GM19043 (cell line): ENCODE measurements around the gene STON2.

Experiments used
- ATAC-seq: cut with Tn5 transposase; IDR thresholded peaks from one replicate; pipeline ENCODE4 v1.9.1; 2021; ENCODE audit warnings: low read depth; ENCODE audit not compliant: unreplicated experiment

Gene STON2

DNA sequence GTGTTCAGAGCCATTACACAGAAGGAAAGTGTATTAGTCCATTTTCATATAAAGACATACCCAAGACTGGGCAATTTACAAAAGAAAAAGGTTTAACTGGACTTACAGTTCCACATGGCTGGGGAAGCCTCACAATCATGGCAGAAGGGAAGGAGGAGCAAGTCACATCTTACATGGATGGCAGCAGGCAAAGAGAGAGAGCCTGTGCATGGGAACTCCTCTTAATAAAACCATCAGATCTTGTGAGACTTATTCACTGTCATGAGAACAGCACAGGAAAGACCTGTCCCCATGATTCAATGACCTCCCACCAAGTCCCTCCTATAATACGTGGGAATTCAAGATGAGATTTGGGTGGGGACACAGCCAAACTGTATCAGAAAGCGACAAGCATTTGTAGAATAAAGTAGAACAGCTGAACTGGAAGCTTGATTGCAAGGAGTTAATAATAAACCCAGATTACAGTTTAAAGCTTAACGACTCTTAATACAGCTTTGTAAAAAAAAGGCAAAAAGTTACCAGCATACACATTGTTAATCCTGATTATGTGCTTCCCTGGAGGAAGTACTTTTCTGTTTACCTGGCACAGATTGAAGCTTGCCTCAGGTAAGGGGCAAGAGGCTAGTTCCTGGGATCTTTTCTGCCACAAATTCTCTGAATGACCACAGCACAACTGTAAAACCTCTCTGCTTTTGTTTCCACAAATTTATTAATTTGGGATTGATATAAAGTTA, 18.1 kb upstream of the STON2 start:
- no peak for ATAC-seq

DNA sequence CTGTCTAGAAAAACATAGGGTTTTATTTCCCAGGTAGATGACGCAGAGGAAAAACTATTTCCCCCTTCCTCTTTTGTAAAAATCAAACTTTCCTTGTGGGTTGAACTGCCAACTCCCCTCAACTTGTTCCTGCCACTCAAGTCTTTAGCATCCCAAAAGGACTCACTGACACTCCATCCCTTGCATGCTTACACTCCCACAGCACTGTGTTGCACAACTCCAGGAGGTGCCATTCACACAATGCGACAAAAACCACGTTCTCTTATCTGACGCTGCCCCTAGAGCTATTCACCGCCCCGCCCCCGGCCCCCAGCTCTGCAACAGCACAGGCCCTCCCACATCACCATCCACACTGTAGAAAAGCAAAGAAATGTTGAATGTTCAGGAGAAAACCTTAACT, 16.9 kb upstream of the STON2 start:
- no peak for ATAC-seq

DNA sequence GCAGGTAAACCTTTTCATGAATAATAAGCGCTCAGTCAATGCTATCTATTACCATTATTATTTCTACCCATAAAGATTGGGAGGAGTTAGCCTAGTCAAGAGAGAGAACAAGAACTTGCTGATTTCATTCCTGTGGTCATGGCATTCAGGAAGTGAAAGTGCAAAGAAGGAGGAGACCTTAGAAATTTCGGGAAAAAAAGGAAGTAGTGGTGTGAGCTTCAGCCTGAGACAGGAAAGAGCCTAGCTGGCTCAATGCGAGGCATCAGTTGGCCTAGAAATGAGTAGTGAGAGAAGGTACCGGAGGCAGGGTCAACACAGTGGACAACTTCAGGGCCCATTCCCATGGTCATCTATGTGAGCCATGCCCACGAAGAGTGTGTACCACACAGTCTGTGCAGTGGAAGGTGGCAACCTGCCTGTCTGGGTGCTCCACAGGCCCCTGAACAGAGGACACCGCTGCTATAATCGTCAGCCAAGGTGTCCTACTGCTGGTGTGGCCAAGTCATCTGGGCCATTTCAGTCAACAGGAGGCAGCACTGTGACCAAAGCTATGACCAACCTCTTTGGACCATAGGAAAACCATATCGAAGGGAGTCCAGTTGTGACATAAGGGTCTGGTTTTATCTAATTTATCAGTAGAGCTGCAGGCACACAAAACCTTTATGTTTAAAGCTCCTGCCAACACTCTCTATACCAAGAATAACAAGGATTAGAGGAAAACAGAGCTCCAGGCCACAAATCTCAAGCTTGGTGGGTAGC, 16.2 kb upstream of the STON2 start:
- ATAC-seq = no peak

DNA sequence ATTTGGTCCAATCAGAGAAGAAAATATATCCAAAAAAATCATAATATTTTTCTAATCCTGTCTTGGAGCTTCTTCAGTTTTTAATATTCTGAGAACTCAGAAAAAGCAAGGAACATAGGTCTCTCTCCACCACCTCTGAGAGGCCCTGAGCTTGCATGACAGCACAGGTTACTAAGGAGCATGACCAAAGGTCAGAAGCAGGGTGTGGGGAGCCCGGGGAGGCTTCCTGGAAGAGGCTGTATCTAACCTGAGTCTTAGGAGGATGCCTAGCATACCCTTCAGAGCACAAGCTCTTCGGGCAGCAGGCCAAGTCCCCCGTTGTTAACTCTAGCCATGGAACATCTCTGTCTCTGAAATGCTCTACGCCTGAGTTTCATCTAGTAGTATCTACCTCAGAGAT, 15.7 kb upstream of the STON2 start:
- no peak for ATAC-seq

DNA sequence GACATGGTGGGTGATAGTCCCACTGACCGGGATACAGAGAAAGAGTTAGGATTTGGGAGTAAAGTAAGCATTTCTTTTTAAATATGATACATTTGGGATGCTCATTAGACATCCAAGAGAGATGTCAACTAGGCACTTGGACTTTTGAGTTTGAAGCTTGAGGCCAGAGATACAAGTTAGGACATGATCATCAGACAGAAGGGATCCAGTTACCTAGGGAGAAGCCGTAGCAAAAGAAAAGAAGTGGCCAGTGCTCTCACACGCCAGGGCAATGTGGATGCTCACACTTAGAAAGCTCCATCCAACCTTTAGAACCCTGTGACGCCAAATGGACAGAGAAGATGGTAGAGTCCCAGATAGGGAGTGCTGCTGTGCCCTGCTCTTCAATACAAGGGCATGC, 14.0 kb upstream of the STON2 start:
- ATAC-seq = no peak

DNA sequence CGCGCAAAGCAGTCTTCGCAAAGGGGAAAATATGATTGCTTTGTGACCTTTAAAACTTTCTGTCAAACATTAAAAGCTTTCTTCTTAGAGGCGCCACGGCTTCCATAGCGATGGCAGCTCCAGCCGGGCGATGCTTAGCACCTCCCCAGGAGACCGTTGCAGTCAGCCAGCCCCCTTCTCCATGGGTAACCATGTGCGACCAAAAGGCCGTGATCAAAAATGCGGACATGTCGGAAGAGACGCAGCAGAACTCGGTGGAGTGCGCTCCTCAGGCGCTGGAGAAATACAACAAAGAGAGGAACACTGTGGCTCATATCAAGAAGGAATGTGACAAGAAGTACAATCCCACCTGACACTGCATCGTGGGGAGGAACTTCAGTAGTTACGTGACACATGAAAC, 12.7 kb upstream of the STON2 start:
- no peak for ATAC-seq

DNA sequence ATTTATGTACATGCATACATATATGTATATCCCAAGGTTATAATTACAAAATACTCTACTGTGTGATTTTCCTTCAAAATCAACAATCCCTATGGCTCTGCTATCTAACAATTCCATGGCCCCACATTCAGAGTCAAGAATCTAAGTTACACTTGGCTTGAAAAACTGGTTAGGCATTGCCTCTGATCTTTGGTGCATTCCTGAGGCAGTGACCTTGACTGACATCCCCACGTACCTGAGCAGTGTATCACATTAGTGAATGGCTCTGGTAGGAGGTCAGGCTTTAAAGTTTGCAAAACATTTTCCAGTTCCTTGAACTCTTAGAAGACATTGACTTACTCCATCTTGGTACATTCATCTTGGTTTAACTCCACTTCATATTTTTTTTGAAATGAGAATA, 8.5 kb upstream of the STON2 start:
- ATAC-seq = no peak

DNA sequence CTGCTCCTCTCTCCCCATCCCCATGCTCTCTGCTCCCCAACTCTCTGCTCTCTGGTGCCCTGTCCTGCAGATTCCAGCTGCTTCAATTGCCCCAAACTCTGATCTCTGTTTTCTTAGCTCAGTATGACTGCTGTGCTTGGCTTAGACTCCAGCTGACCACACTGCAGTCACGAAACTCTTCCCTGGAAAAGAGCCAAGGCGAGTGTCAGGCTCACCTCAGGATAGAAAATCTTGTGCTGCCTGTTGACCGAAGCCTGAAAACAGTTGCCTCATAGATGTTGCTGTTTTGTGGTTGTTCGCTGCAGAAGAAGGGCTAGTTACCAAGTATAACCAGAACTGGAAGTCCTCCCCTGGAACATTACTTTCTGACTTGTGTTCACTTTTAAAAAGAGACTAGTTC, 6.7 kb upstream of the STON2 start:
- ATAC-seq = no peak

DNA sequence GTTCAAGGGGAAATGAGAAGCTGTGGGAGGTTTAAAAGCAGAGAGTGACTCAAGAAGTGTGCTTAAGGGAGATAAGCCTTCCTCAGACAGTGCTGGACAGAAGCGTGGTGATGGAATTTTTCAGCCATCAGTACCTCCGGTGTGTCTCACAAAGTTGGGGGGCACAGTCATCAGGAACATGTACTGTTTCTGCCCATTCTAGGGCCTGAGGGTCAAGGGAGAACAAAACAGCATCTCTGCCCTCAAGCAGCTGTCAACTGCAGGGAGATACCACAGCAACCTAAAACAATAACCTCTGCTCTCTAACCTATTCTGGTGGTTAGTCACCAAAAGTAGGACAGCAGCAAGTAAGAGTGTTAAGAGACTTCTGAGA, 2.0 kb upstream of the STON2 start:
- no peak for ATAC-seq

DNA sequence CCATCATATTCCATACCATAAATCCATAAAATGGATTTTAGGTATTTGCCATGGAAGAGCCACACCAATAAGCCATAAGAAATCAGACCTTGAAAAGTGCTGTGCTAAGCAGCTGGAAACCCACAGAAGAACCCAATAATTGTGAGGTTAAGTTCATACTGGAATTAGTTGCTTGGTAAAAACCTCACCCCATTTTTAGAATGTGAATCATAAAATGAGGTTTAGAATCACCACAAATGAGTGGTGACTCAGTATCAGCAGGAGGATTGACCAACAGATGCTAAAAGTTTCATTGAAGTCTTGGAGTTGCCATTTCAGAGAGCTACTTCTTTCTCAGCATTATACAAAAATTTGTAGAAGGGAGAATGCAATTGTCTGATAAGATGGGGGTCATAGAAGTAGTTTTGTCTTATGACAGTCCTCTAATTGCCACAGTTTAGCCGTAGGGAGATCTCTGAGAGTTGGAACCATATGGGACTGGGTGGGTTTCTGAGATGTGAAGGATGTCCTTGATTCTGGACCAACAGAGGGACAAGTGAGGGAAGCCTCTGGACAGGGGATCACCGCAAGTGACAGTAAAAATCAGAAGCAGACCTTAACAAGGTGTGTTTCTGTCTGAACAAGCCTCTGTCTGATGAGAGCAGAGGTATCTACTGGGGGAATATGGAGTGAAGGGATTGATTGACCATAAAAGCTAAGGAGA, 1.4 kb upstream of the STON2 start:
- no peak for ATAC-seq

DNA sequence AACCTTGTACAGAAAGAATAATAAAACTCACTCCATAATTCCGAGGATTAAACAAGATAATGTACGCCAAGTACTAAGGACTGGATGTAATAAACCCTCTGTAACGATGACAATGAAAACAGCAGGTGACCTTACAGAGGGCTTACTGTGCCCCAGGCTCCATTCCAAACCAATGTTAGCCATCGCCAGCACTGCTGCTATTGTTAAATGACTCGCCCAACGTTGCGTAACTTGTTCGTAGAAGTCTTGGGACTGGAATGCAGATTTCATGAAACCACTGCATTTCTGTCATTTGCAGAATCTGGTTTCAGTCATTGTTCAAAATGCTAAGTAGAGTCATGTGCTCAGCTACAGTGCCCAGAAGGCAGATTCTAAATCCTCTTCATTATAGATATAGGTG, 728 bp upstream of the STON2 start:
- ATAC-seq = no peak

DNA sequence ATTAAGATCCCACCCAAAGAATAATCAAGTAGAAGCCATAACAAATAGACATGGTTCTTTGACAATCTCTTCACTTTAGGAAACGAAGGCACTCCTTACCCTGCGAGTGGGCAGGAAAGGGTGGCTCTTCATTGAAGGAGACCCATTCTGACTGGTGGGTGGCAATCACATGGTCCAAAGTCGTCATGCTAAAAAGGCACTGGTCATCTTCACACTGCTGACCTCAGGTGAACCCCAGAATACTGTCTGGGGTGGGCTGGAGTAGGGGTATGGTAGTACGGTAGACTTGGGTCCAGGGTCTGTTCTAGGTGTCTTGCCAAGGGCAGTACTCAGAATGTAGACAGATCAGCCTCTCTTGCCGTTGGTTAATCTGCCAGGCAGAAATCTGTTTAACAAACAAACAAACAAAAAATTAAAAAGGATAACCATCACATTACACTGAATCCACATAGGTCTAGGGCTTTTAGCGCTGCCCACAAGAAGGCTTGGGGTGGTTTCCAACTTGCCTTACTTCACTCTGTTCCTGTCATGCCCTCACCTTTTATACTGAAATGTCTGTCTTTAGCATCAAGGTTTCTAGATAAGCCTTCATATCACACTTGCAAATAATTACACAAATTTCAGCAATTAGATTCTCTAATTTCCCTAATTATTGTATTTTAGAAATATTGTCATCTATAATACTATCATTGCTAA, 1.8 kb downstream of the STON2 start:
- ATAC-seq = no peak

DNA sequence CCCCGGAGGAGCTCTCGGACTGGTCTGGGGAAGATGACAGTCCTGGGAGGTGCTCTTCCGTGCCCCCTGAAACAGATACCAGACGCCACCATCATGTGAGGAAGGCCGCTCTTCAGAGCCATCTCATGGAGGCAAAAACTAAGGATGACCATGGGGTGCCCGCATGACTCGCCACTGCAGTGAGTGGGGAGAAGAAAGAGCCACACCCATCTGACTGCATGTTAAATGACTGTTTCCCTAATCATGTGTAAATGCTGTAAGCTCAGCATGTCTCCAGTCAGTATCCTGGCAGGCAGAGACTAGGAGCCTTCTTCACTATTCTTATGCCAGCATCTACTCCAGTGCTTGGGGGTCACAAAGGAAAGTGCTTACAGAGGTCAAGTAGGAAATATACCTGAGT, 4.0 kb downstream of the STON2 start:
- no peak for ATAC-seq

DNA sequence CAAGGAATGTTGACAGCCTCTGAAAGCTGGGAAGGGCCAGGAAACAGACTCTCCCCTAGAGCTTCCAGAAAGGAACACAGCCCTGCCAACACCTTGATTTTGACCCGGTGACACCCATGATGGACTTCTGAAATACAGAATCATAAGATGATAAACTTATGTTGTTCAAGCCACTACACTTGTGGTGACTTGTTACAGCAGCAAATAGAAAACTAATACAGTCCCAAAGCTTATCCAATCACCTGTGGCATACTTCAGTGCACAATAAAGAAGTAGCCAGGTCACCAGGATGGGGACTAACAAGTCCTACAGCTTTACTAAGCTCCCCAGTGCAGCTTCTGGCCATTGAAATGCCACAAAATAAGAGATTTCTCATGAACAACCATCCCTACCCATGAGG, 5.4 kb downstream of the STON2 start:
- ATAC-seq = no peak

DNA sequence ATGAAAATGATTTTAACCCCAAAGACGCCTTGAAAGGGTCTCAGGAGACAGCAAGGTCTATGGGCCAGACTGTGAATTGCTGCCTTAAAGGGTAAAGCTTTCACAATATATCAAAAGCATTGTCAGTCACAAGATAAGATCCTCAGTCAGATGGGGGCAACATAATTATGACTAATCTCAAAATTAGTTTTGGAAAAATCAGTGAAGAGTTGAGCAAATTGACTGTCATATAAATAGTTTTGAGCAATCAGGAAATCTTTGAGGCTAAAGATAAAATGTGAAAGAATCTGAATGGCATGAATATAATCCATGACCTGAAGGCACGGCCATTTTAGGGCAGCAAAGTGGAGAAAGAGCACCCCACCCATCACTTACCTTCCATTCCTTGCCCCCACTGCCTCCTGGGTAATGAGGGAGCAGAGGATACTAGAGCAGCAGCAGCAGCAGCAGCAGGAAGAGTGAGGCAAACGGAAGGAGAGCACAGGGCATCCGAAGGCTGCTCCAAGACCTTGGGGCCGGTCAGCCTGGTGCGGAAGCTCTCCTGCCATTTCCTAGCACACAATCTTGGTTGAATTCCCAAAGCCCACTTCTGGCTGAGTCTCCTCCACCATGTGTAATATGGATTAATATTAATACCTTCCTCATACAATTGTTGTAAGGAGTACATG, 7.0 kb downstream of the STON2 start:
- no peak for ATAC-seq

DNA sequence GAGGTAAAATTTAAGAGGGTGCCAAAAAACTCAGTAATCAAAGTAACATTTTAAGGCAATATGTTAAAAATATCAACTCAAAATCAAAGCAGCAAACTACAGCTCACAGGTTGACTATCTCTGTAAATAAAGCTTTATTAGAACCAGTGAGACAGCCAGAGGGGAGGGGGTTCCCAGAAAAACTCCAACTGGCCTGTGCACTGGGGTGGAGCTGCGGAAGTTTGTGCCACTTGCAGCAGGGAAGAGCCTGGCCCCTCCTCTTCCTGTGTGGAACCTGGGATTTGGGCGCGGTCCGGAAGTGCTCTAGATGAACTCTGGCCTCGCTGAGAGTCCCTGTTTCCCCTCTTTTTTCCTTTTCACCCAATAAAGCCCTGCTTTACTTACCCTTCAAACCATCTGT, 8.1 kb downstream of the STON2 start:
- ATAC-seq = no peak

DNA sequence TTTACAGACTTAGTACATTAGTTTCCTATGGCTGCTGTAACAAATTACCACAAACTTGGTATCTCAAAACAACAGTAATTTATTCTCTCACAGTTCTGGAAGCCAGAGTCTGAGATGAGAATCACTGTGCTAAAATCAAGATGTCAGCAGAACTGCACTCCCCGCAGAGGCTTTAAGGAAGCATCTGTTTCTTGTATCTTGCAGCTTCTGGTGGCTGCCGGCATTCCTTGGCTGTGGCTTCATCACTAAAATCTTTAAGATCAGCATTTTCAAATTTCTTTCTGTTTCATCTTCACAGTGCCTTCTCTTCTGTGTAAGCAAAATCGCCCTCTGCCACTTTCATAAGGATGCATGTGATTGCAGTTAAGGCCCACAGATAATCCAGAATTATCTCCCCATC, 9.4 kb downstream of the STON2 start:
- ATAC-seq = no peak

DNA sequence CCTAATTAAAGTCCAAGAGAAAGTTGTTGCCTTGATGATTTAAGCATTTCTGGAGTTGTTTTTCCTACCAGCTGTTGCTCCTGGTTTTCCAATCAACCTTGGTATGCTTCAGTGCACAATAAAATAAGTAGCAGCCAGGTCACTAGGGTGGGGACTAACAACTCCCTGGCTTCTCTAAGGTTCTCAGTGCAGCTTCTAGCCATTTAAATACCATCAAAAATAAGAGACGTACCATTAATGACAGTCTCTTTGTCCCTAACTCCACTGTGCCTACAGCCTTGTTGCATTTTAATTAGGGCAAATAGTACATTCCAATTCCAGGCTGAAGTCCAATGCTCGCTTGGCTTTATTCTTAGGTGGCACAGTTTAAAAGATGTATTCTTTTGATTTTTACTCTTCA, 11.8 kb downstream of the STON2 start:
- ATAC-seq = no peak

DNA sequence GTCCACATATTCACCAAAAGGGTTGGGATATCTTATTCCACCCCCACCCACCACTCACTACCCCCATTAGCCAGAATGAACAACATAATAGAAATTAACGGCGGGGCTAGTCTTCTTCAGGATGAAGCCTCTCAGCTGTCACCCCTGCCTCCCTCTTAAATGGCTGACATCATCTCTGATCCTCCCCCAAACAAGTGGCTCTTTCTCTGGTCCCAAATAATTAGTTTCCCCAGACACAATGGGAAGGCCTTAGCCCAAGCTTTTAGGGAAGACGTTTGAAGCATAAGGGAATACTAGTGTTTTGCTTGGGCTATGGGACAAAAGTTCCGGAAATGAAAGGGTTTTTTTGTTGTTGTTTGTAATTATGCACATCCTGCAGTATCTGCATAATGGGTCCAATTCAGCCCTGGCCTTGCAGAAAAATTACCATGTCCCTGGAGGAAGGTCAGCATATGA, 13.8 kb downstream of the STON2 start:
- ATAC-seq = no peak

DNA sequence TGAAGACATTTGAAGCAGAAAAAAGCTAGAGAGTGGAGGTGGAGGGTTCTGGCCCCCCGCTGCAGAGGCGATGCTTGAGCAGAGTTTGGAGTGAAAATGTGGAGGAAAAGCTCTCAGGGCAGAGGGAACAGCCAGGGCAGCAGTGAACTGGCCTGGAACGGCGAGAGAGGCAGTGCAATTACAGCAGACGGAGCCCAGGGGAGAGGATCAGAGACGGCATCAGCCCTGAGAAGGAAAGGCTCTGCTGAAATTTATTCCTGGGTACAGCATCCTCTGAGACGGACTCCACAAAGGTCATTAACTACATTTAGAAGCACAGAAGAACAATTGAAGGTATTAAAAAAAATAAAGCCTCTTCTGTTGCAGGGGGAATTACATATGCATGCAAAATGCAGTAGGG, 14.2 kb downstream of the STON2 start:
- ATAC-seq = no peak

DNA sequence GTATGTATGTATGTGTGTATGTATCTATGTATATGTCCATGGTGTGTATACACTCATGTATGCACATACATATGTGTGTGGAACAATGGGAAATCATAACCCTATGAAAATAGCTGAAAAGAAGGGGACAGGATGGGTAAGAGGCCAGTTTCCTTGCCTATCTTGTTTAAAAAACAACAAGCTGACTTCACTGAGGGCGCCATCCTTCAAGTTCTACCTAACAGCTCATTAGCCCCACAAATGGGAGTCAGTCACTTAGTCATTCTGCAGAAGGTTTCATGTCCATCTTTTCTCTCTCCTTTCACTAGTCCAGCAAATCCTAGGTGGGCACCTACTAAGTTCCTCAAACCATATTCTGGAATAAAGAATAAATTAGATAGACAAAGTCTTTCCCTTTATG, 14.7 kb downstream of the STON2 start:
- no peak for ATAC-seq
